AG09309 (cell line): Measurements from ENCODE around the gene DHCR7.

Experiments used
- DNase-seq: peaks from one replicate; pipeline ENCODE4 v3.0.0-alpha.2; 2010; ENCODE audit warnings: low read depth
- H3K4me3 ChIP-seq: 2 replicates; pipeline ENCODE4 v1.5.1; 2011; ENCODE audit warnings: mild to moderate bottlenecking, low read depth, low read length, moderate library complexity; ENCODE audit not compliant: control insufficient read depth
- TF ChIP-seq, protein P1 (sequence below): IDR thresholded peaks from 2 replicates; pipeline ENCODE4 v1.5.1; 2011; ENCODE audit warnings: mild to moderate bottlenecking, low read depth, low read length, inconsistent platforms; ENCODE audit not compliant: insufficient read depth, control insufficient read depth; ENCODE audit errors: missing control alignments

Gene DHCR7

GRCh38 chr11:71477641-71478527, 29.7 kb upstream of the DHCR7 start:
- H3K4me3 ChIP-seq = no peak overlapping the region
- TF ChIP-seq, protein P1, sequence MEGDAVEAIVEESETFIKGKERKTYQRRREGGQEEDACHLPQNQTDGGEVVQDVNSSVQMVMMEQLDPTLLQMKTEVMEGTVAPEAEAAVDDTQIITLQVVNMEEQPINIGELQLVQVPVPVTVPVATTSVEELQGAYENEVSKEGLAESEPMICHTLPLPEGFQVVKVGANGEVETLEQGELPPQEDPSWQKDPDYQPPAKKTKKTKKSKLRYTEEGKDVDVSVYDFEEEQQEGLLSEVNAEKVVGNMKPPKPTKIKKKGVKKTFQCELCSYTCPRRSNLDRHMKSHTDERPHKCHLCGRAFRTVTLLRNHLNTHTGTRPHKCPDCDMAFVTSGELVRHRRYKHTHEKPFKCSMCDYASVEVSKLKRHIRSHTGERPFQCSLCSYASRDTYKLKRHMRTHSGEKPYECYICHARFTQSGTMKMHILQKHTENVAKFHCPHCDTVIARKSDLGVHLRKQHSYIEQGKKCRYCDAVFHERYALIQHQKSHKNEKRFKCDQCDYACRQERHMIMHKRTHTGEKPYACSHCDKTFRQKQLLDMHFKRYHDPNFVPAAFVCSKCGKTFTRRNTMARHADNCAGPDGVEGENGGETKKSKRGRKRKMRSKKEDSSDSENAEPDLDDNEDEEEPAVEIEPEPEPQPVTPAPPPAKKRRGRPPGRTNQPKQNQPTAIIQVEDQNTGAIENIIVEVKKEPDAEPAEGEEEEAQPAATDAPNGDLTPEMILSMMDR = no peak
- no peak for DNase-seq

- TF ChIP-seq, protein P1 = no peak
- no peak for DNase-seq
- H3K4me3 ChIP-seq = no peak overlapping the region
Observed at GRCh38 chr11:71476926-71477640, 28.9 kb upstream of the DHCR7 start.

DNA sequence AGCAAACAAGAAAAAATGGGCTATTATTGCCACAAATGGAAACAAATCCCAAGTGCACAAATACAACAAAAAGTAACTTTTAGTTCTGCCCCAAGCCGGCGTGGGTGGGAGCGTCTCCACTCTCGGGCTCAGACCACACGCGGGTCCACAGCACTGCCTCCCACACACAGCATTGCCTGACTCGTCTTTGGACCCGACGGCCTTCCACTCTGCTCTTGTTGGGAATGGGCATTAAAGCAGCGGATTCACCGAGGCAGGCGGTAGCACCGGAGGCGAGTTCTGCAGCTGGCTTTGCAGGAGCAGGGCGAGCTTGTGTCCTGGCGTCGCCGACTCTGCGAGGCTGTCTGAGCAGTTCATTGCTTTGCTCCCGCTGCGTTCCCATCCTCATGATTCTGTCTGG, 27.8 kb upstream of the DHCR7 start:
- no peak for DNase-seq
- H3K4me3 ChIP-seq = no peak overlapping the region
- TF ChIP-seq, protein P1 = no peak

GRCh38 chr11:71474771-71475483, 26.7 kb upstream of the DHCR7 start:
- DNase-seq = no peak
- TF ChIP-seq, protein P1 = no peak

DNA sequence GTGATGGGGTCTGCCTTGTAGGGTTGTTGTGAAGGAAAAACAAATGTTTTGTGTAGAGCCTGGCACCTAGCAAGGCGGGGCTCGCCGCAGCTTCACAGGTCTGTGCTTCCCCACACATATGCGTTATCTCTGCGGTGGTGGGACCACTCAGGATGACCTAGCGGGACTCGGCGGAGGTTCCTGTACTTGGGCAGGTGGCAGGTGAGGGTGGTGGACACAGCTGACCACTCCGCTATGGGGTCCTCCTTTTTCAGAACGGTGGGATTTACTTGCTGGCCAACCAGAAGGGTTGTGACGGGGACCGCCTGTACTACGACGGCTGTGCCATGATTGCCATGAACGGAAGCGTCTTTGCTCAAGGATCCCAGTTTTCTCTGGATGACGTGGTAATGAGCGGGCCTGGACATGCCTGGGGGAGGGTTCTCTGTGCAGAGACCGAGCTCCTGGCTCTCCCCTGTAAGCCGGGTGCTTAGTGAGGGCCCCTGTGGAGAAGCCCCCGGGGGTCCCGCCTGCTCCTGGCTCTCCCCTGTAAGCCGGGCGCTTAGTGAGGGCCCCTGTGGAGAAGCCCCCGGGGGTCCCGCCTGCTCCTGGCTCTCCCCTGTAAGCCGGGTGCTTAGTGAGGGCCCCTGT, 26.1 kb upstream of the DHCR7 start:
- no peak overlapping the region for H3K4me3 ChIP-seq
- no peak for DNase-seq
- TF ChIP-seq, protein P1 = no peak

More at GRCh38 chr11:71474771-71475483, 26.7 kb upstream of the DHCR7 start:
- no peak overlapping the region for H3K4me3 ChIP-seq

DNA sequence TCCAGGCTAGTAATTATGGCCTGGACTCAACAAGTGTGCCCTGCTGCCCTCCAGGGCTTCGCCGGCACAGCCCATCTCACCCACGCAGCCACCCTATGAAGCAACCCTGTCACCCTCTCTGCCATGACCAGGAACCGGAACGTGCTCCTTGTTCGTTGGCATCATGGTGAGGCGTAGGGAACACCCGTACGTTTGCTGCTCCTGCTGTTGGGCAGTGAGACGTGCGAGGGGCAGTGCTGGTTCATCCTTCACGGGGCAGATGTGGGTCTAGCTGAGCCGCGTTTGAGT, 25.5 kb upstream of the DHCR7 start:
- H3K4me3 ChIP-seq = no peak overlapping the region
- DNase-seq = no peak
- TF ChIP-seq, protein P1 = no peak
